K562 (cell line): ENCODE data around the gene FTHL17. TPM values are rescaled to one million over a fixed set of nuclear protein-coding genes. Genes with fewer than 3 reads are reported as not detected.

Source experiments
- RBM25 ChIP-seq: fragments of 200-400 bp; formaldehyde crosslinking; IDR thresholded peaks from 2 replicates; pipeline ENCODE4 v1.6.1; 2018; ENCODE audit warnings: low read length, low read depth, moderate library complexity; ENCODE audit not compliant: severe bottlenecking
- SMAD2 ChIP-seq: fragments of 150-350 bp; IDR thresholded peaks from 2 replicates; pipeline ENCODE4 v1.6.1; 2014; ENCODE audit warnings: low read depth, mild to moderate bottlenecking, low read length
- ZNF3 ChIP-seq: fragments of 250-450 bp; sonication (Bioruptor Pico); IDR thresholded peaks from 2 replicates; pipeline ENCODE4 v1.5.0; 2021; ENCODE audit warnings: mild to moderate bottlenecking, moderate library complexity
- polyA plus RNA-seq, 8 experiments: library from polyadenylated mRNA; depleted of rRNA in 4 of 8; stranded (reverse) in 5 of 8; unstranded in 3 of 8; fragments of >200 nt; fragmentation: Nextera tagmentation in 2 of 8; fragmentation: Illumina TruSeq in 1 of 8; extraction: Ambion mirVana in 2 of 8; extraction: Trizol in 1 of 8; gene quantifications; 2 replicates each; pipeline versions ENCODE4 v1.2.1 to v1.2.3, GENCODE V29; 2011 to 2014; ENCODE audit warnings: inconsistent platforms in 1 of 8, missing spikeins in 1 of 8
- total RNA-seq, 7 experiments: library from RNA; depleted of rRNA in 6 of 7; stranded (reverse); fragments of >200 nt in 6 of 7; fragmentation: Illumina TruSeq in 2 of 7; extraction: Trizol in 2 of 7; gene quantifications; 2 replicates each; pipeline versions ENCODE4 v1.2.1 to v1.2.3, GENCODE V29; 2011 to 2021; ENCODE audit warnings: low replicate concordance in 1 of 7
- TF ChIP-seq, protein P1 (sequence below): fragments of 250-450 bp; sonication (Bioruptor Pico); IDR thresholded peaks from 2 replicates; pipeline ENCODE4 v1.5.1; 2021; ENCODE audit warnings: mild to moderate bottlenecking
- TF ChIP-seq, protein P2 (sequence below): fragments of 450-650 bp; IDR thresholded peaks from 2 replicates; pipeline ENCODE4 v1.7.0; 2016; ENCODE audit warnings: borderline replicate concordance
- TF ChIP-seq, protein P3 (sequence below): fragments of 450-650 bp; IDR thresholded peaks from 2 replicates; pipeline ENCODE4 v1.6.1; 2016; ENCODE audit warnings: low read depth
- TF ChIP-seq, protein P4 (sequence below), 3 experiments: fragments of 200-800 bp in 1 of 3; sonication (Bioruptor generic) in 1 of 3; sonication (generic) in 1 of 3; formaldehyde crosslinking in 1 of 3; IDR thresholded peaks; 2 replicates each; pipeline versions ENCODE4 v1.6.1 to v1.8.0; 2016 to 2022; ENCODE audit warnings: mild to moderate bottlenecking in 2 of 3, missing compliant biosample characterization in 2 of 3, missing genetic modification characterization in 2 of 3, missing genetic modification reagents in 1 of 3

FTHL17 gene
- total and polyA plus RNA-seq, 9 of the 15 experiments (the other 6 are each of a cell fraction or from before 2014, with no cell fraction given), result not detected

DNA sequence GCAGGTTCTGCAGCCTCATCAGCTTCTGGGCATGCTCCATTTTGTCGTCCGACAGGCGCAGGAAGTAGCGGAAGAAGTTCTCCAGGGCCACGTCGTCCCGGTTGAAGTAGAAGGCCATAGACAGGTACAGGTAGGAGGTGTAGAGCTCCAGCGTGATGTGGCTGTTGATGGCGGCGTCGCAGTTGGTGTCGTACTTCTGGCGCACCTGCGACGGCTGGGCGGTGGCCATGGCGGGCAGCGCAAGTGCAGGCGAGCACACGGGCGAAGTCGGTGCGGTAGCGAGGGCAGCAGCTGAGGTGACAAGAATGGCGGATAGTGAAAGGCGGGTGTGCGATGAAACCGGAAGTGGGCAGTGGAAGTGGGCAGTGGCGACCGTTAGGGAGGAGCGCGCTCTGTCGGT is at the start of gene FTHL17 (continued):
- TF ChIP-seq, protein P1, sequence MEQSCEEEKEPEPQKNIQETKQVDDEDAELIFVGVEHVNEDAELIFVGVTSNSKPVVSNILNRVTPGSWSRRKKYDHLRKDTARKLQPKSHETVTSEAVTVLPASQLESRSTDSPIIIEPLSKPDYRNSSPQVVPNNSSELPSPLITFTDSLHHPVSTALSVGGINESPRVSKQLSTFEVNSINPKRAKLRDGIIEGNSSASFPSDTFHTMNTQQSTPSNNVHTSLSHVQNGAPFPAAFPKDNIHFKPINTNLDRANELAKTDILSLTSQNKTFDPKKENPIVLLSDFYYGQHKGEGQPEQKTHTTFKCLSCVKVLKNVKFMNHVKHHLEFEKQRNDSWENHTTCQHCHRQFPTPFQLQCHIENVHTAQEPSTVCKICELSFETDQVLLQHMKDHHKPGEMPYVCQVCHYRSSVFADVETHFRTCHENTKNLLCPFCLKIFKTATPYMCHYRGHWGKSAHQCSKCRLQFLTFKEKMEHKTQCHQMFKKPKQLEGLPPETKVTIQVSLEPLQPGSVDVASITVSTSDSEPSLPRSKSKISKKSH (CRISPR knock-in tag), result no peak
- TF ChIP-seq, protein P2, sequence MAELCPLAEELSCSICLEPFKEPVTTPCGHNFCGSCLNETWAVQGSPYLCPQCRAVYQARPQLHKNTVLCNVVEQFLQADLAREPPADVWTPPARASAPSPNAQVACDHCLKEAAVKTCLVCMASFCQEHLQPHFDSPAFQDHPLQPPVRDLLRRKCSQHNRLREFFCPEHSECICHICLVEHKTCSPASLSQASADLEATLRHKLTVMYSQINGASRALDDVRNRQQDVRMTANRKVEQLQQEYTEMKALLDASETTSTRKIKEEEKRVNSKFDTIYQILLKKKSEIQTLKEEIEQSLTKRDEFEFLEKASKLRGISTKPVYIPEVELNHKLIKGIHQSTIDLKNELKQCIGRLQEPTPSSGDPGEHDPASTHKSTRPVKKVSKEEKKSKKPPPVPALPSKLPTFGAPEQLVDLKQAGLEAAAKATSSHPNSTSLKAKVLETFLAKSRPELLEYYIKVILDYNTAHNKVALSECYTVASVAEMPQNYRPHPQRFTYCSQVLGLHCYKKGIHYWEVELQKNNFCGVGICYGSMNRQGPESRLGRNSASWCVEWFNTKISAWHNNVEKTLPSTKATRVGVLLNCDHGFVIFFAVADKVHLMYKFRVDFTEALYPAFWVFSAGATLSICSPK, result no peak
- no peak for TF ChIP-seq ZNF3
- TF ChIP-seq RBM25, result no peak
- TF ChIP-seq, protein P3, sequence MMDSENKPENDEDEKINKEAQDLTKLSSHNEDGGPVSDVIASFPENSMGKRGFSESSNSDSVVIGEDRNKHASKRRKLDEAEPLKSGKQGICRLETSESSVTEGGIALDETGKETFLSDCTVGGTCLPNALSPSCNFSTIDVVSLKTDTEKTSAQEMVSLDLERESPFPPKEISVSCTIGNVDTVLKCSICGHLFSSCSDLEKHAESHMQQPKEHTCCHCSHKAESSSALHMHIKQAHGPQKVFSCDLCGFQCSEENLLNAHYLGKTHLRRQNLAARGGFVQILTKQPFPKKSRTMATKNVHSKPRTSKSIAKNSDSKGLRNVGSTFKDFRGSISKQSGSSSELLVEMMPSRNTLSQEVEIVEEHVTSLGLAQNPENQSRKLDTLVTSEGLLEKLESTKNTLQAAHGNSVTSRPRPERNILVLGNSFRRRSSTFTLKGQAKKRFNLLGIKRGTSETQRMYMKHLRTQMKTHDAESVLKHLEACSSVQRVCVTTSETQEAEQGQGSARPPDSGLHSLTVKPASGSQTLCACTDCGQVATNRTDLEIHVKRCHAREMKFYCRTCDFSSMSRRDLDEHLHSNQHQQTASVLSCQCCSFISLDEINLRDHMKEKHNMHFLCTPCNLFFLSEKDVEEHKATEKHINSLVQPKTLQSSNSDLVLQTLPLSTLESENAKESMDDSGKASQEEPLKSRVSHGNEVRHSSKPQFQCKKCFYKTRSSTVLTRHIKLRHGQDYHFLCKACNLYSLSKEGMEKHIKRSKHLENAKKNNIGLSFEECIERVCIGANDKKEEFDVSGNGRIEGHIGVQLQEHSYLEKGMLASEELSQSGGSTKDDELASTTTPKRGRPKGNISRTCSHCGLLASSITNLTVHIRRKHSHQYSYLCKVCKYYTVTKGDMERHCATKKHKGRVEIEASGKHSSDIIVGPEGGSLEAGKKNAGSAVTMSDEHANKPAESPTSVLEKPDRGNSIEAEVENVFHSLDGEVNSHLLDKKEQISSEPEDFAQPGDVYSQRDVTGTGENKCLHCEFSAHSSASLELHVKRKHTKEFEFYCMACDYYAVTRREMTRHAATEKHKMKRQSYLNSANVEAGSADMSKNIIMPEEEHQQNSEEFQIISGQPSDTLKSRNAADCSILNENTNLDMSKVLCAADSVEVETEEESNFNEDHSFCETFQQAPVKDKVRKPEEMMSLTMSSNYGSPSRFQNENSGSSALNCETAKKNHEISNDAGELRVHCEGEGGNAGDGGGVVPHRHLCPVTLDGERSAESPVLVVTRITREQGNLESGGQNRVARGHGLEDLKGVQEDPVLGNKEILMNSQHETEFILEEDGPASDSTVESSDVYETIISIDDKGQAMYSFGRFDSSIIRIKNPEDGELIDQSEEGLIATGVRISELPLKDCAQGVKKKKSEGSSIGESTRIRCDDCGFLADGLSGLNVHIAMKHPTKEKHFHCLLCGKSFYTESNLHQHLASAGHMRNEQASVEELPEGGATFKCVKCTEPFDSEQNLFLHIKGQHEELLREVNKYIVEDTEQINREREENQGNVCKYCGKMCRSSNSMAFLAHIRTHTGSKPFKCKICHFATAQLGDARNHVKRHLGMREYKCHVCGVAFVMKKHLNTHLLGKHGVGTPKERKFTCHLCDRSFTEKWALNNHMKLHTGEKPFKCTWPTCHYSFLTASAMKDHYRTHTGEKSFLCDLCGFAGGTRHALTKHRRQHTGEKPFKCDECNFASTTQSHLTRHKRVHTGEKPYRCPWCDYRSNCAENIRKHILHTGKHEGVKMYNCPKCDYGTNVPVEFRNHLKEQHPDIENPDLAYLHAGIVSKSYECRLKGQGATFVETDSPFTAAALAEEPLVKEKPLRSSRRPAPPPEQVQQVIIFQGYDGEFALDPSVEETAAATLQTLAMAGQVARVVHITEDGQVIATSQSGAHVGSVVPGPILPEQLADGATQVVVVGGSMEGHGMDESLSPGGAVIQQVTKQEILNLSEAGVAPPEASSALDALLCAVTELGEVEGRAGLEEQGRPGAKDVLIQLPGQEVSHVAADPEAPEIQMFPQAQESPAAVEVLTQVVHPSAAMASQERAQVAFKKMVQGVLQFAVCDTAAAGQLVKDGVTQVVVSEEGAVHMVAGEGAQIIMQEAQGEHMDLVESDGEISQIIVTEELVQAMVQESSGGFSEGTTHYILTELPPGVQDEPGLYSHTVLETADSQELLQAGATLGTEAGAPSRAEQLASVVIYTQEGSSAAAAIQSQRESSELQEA, result no peak
- TF ChIP-seq SMAD2, result no peak
- TF ChIP-seq, protein P4, sequence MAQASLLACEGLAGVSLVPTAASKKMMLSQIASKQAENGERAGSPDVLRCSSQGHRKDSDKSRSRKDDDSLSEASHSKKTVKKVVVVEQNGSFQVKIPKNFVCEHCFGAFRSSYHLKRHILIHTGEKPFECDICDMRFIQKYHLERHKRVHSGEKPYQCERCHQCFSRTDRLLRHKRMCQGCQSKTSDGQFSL (CRISPR knock-in tag; IDR thresholded peaks at IDR 0.05), result no peak
- TF ChIP-seq, protein P4 (tag; IDR thresholded peaks at IDR 0.05), result no peak
